Activated CD4-positive, CD25-positive, alpha-beta regulatory T cell treated with anti-CD3 and anti-CD28 coated beads, Interleukin-2, amount 50 U/mL, for 16 hours (primary cell): ENCODE data around the gene ARL6IP6.
"Not testable (repeated sequence)": the region's sequence is repeated elsewhere in the genome, so short reads cannot be mapped to it uniquely, and the experiment has no call there.

ENCODE experiments used
- DNase-seq: peaks from one replicate; pipeline ENCODE4 v3.0.0-alpha.2; 2020; ENCODE audit warnings: low read depth, low spot score

ARL6IP6 gene

DNA sequence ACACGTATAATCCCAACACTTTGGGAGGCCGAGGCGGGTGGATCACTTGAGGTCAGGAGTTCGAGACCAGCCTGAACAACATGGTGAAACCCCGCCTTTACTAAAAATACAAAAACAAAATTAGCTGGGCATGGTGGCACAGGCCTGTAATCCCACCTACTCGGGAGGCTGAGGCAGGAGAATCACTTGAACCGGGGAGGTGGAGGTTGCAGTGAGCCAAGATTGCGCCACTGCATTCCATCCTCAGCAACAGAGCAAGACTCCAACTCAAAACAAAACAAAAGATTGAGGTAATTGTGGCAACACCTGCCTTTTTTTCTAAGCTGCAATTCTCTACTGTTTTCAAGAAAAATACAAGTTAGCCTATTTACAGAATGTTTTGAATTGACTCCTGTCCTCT, 4.2 kb downstream of the ARL6IP6 start:
- DNase-seq = not testable (repeated sequence)

DNA sequence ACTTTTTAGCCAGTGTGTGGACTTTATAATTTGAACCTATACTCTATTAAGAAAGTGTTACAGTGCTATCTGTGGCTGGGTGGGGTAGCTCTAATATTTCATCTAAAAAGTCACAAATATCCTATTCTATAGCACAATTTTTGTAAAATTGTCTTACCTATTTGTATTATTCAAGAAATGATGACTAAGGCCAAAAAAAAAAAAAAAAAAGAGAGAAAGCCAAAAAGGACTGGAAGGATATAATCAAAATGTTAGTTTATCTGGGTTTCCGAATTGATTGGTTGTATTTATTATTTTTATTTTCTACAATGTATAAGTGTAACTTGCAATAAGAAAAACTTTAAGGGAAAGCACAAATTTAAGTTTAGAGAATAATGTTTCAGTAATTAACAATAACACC, 5.5 kb downstream of the ARL6IP6 start:
- DNase-seq = no peak

- no peak for DNase-seq
Measured at GRCh38 chr2:152729844-152730243, 11.4 kb downstream of the ARL6IP6 start.

DNA sequence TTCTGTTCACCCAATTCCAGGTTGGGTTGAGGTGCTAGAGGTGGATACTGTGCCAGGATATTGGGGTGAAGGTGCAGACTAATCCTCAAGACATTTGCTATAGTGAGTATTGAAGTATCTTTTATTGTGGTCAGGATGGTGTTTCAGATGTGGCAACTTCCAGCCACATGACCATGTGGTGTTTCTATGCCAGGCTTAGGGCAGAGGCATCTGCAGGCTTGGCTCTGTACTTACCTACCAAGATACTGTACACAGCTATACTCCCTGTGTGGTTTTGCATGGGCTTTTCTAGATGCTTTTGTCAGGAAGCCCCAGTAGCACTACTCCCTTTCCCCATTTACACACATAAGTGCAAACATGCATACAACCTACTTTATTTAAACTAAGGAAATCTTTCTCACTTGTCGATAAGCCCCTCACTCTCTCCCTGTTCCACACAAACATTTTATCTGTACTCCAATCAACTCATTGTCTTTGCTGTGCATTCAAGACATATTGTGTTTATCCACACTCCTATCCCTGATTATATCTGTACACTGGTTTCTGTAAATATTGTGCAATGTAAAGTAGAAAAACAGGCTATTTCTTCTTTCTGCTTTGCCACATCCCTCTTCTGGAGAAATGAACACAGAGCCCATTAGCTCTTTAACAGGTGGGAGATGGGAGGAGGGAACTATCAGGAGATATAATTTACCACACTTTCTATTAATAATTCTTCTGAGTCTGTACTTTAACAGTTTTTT, 12.3 kb downstream of the ARL6IP6 start:
- peak; percentile 10 for DNase-seq

- not testable (repeated sequence) for DNase-seq
Measured at GRCh38 chr2:152737509-152737908, 19.1 kb downstream of the ARL6IP6 start.

- no peak for DNase-seq
Measured at GRCh38 chr2:152738438-152738837, 20.0 kb downstream of the ARL6IP6 start.

GRCh38 chr2:152739705-152740104, 21.3 kb downstream of the ARL6IP6 start:
- not testable (repeated sequence) for DNase-seq

DNA sequence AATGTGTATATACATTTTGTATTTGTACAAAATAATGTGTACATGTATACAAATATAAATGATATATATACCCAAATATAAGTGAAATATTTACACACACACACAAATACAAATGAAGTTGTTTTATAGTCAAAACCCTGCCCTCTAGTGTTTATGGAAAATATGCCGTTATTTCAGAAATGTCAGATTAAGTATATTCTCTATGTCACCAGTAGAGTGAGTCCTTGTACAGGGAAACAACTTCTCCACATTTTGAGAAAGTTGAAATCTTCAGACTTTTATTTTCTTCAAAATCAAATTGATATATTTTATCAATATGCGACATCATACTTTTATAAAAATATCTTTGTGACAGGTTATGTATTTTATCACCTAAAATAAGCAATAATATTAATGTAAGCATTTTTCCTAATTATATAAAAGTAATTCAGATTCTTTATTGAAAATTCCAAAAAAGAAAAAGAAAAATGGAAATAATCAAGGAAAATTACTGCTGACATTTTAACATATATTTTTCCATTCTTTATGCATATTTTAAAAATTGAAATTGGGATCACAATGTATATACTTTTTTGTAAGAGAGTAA, 22.4 kb downstream of the ARL6IP6 start:
- no peak for DNase-seq

- no peak for DNase-seq
Measured at GRCh38 chr2:152743002-152743401, 24.6 kb downstream of the ARL6IP6 start.

- not testable (repeated sequence) for DNase-seq
Measured at GRCh38 chr2:152747751-152748150, 29.3 kb downstream of the ARL6IP6 start.

DNA sequence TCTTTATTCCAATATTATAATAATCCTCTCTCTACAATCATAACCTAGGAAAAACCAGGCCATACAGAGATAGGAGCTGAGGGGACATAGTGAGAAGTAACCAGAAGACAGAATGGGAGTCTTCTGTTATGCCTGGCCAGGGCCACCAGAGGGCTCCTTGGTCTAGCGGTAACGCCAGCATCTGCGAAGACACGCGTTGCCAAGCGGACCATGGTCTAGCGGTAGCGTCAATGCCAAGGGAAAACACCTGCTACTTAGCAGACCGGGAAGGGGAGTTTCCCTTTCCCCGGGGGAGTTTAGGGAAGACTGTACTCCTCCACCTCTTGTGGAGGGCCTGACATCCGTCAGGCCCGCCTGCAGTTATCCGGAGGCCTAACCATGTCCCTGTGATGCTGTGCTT, 36.6 kb downstream of the ARL6IP6 start:
- DNase-seq = no peak

DNA sequence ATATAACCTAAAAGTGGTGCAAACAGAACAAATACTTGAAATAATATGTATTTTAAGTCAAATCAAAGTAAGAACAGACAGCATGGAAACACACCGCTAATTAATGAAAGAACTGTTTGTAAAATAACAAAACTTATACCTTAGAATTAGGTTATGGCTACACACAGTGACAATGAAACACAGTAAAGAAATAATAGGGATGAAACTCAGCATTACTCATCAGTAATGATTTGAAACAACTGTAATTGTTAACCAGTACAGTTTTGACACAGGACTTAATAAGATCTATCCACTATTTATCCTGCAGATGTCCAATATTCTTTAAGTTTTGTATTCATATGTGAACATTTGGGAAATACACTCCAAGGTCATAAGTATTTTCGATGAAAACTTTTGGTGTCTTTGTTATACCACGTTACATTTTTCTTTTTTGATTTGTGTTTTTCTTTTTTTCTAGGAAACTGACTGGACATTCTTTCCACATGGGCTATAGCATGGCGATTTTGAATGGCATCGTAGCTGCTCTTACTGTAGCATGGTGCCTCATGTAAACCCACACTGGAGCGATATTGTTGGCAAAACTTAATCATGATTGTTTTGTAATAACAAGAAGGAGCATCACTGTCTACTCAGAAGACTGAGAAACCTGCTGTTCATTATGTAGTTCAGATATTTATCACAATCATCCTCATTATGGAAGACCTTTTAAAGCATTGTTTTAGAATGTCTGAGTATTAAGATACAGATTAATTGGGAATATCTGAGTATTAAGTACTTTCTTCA, 41.1 kb downstream of the ARL6IP6 start:
- no peak for DNase-seq

DNA sequence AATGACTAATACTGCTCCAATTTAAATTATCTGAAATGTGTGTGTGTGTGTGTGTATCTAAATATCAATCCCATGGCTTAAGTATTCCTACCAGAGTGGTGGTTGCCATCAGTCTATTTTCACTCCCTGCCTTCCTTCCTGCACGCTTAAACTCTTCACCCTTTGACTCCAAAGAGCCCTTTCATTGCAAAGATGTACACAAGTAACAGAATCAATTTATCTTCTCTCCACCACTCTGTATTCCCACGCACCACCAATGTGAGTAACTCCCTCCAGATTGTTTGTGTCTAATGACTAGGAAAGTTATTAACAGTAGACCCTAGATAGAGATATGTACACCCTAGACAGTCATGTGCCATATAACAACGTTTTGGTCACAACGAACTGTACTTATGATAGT, 42.8 kb downstream of the ARL6IP6 start:
- no peak for DNase-seq

DNA sequence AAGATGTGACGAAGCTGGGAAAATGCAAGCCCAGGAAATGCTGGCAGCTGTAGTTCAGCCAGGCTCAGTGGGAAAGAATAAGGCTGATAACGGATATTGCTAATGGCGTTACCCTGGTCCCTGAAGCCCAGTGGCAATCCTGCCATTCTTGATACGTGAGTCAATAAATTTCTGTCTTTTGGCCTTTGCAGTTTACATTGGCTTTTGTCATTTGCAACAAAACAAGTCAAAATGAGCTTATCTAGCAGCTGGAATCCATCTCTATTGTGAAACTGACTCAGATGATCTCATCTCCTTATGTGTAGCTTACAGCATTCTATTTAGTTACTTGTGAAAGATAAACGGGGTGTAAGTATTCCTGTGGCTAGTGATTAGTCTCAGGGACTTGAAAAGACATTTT, 43.8 kb downstream of the ARL6IP6 start:
- DNase-seq = no peak

DNA sequence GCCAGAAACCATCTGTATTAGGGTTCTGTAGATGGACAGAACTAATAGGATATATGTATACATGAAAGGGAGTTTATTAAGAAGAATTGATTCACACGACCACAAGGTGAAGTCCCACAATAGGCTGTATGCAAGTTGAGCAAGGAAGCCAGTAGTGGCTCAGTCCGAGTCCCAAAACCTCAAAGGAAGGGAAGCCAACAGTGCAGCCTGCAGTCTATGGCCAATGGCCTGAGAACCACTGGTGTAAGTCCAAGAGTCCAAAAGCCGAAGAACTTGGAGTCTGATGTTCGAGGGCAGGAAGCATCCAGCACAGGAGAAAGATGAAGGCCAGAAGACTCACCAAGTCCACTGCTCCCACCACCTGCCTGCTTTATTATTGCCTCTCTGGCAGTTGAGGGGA, 44.8 kb downstream of the ARL6IP6 start:
- DNase-seq = not testable (repeated sequence)

DNA sequence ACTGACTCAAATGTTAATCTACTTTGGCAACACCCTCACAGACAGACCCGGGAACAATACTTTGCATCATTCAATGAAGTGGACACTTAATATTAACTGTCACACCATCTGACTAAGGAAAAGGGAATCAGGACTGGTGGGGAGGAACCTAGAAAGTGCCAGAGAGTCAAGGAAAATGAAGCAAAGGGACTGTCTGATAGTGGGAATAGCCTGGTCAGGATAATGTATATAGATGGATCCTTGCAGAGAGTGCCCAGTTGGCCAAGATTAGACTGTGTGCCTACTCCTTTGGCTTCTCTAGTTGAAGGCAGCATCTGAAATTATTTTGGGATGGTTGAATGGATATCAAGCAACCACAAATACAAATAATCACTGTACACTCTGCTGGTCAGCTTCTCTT, 45.2 kb downstream of the ARL6IP6 start:
- no peak for DNase-seq

GRCh38 chr2:152766928-152767327, 48.5 kb downstream of the ARL6IP6 start:
- DNase-seq = no peak

GRCh38 chr2:152781175-152781574, 62.8 kb downstream of the ARL6IP6 start:
- no peak for DNase-seq

- DNase-seq = no peak
Measured at GRCh38 chr2:152782171-152782570, 63.8 kb downstream of the ARL6IP6 start.

DNA sequence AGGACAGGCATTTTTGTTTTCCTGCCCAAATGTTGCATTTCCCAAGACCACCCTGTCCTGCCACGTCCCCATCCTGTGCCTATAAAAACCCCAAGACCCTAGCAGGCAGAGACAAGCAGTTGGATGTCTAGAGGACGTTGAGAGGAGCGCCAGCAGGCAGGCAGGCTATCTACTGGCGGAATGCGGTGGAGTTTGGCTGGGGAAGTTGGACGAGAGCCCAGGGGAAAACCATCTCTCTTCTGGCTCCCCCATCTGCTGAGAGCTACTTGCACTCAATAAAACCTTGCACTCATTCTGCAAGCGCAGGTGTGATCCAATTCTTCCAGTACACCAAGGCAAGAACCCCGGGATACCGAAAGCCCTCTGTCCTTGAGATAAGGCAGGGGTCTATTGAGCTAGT, 72.5 kb downstream of the ARL6IP6 start:
- no peak for DNase-seq

DNA sequence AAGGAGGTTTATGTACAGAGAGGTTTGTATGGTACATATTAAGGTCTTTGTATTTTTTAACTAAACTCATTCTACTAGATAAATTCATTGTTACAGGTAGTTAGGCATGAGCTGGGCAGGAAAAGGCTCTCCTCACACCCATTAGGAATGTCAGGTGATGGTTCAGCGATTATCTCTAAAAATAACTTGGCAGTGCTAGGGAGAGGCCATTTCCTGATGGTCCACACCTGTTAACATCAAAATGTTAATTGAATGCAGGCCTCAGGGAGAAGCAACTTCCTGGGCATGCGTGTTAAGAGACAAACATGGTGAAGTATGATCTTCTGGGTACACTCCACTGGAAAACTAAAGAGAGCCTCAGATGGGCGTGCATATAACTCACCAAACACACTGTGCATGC, 73.6 kb downstream of the ARL6IP6 start:
- no peak for DNase-seq

DNA sequence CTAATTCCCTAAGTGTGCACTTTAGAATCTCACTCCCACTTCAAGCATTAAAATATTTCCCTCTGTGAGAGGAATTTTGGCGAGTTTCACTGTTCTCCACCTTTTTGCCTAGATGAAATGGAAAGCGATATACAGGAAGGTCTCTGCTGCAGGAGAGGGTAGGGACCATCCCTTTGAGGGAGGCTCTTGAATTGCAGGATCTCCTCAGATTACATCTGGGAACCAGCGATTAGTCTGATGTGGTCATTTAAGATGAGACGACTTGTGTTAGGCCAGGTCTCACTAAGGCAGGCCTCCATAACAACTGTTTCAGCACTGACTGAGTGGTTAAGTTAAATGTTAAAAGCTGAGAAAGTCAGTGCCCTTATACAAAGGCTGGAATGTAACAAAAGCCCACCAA, 74.6 kb downstream of the ARL6IP6 start:
- no peak for DNase-seq

DNA sequence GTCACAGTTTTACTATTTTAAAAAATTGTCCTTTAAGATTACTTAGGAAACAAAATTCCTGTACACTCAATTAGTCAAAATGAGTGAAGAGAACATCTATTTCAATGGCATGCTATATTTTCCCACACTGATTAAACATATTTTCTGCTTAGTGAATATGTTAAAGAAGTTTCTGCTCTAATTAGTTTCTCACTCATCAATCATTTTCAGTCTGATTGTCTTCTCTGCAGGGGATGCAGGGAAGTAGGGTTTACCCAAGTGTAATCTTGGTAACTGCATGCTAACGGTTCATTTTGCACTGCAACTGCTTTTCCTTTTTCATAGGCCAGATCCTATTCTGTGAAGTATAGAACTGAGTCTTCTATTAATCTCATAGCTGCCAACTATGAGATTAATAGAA, 78.5 kb downstream of the ARL6IP6 start:
- DNase-seq = no peak
